Panc1 (cell line): Measurements from ENCODE around the gene HS2ST1. TPM values are rescaled to one million over a fixed set of nuclear protein-coding genes. Genes with fewer than 3 reads are reported as not detected.

Experiments
- ATAC-seq: fragments of 200-7000 bp; cut with Tn5 transposase; 2 replicates; pipeline ENCODE4 v1.9.1; 2020; ENCODE audit warnings: mild to moderate bottlenecking, moderate library complexity
- BruUV-seq: library from RNA; stranded (reverse); fragments of 400-500 nt; replicated peaks from 2 replicates; lab custom pipeline; 2021; lab: Mats Ljungman, UMichigan
- CTCF ChIA-PET: fragments of 300-600 bp; sonication (Branson Sonifier 250); formaldehyde crosslinking; loops from one replicate; lab custom pipeline; 2022; ENCODE audit warnings: antibody characterized with exemption; lab: Charles Lee
- POLR2A ChIA-PET: fragments of 300-600 bp; sonication (Branson Sonifier 250); formaldehyde crosslinking; loops from one replicate; lab custom pipeline; 2022; ENCODE audit warnings: antibody characterized with exemption; lab: Charles Lee
- DNase-seq: peaks from one replicate; pipeline ENCODE4 v3.0.0-alpha.2; 2010; ENCODE audit warnings: low read depth, low spot score
- H3K27ac ChIP-seq: 2 replicates; pipeline ENCODE4 v1.5.1; 2011; ENCODE audit warnings: mild to moderate bottlenecking, low read length, inconsistent platforms
- H3K27me3 ChIP-seq: fragments of 200-500 bp; sonication (Bioruptor generic); 2 replicates; pipeline ENCODE4 v1.6.0; 2014; ENCODE audit warnings: low read length, inconsistent platforms; ENCODE audit not compliant: control insufficient read depth, insufficient read depth
- H3K36me3 ChIP-seq: fragments of 200-500 bp; sonication (Bioruptor generic); 2 replicates; pipeline ENCODE4 v1.5.1; 2014; ENCODE audit warnings: inconsistent platforms, mild to moderate bottlenecking, low read length, moderate library complexity; ENCODE audit not compliant: control insufficient read depth, insufficient read depth
- H3K4me1 ChIP-seq: 2 replicates; pipeline ENCODE4 v1.5.1; 2011; ENCODE audit warnings: inconsistent platforms, mild to moderate bottlenecking, low read length, moderate library complexity; ENCODE audit not compliant: control insufficient read depth, insufficient read depth
- H3K4me3 ChIP-seq, 2 experiments: 2 replicates each; pipeline ENCODE4 v1.5.1; 2011 to 2012; ENCODE audit warnings: low read depth in 2 of 2, low read length in 2 of 2, mild to moderate bottlenecking in 2 of 2, inconsistent platforms in 1 of 2, moderate library complexity in 1 of 2
- H3K9me3 ChIP-seq: fragments of 200-500 bp; sonication (Bioruptor generic); 2 replicates; pipeline ENCODE4 v1.5.1; 2014; ENCODE audit warnings: low read depth, mild to moderate bottlenecking, inconsistent platforms, low read length, moderate library complexity; ENCODE audit not compliant: control insufficient read depth, insufficient read depth
- CTCF ChIP-seq: fragments of 450-650 bp; IDR thresholded peaks from 2 replicates; pipeline ENCODE4 v1.5.1; 2017; ENCODE audit warnings: mild to moderate bottlenecking
- POLR2AphosphoS5 ChIP-seq: IDR thresholded peaks from 2 replicates; pipeline ENCODE4 v1.6.1; 2012; ENCODE audit warnings: mild to moderate bottlenecking, low read depth, low read length, moderate library complexity
- REST ChIP-seq, 2 experiments: IDR thresholded peaks; 2 replicates each; pipeline ENCODE4 v1.6.1; 2011 to 2012; ENCODE audit warnings: low read depth in 2 of 2, control low read depth in 1 of 2, low read length in 1 of 2, mild to moderate bottlenecking in 1 of 2, moderate library complexity in 1 of 2; ENCODE audit not compliant: insufficient read depth in 1 of 2
- SIN3A ChIP-seq: IDR thresholded peaks from 2 replicates; pipeline ENCODE4 v1.6.1; 2012; ENCODE audit warnings: low read depth, mild to moderate bottlenecking, low read length, moderate library complexity, borderline replicate concordance; ENCODE audit not compliant: insufficient read depth
- TCF7L2 ChIP-seq: IDR thresholded peaks from 2 replicates; pipeline ENCODE4 v1.6.1; 2011; ENCODE audit warnings: mild to moderate bottlenecking, low read depth, low read length, inconsistent platforms
- in situ Hi-C: cut with HindIII; loops from 2 replicates; pipeline ENCODE4 v1.10.0; 2016; ENCODE audit warnings: low sequenced_read_pairs, low pct_unique_long_range_greater_than_20kb
- intact Hi-C: fragments of 100-400 bp; cut with micrococcal nuclease; formaldehyde crosslinking; loops from one replicate; pipeline ENCODE4 v1.10.0; 2022; ENCODE audit not compliant: unreplicated experiment
- total RNA-seq: library from RNA; stranded (reverse); gene quantifications from one replicate; pipeline ENCODE4 v1.2.1, GENCODE V29; 2021; ENCODE audit not compliant: unreplicated experiment

Gene HS2ST1
- total RNA-seq, 1 experiment from 2014 or later, result 81.0 TPM

DNA sequence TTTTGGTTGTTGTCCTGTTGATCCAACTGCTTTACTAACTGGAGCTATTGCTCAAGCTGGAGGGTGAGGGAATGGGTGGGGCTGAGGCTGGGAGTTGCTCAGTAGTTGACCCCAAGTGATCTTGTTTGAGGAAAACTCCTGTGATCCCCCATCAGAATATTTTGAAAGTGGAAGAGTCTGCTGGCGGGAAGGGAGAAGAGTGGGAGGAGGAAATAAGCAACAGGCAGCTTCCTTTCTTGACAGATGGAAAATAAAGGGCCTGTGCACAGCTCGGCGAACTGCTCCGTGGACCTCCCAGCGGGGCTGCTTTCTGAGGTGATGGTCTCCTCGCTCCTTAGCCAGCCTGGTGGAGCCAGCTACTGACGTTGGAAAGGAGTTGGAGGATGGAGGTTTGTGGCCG, 215.2 kb downstream of the HS2ST1 start:
- Histone ChIP-seq H3K27me3 (peaks cover 2% of the 10 kb centered on the region; the same call in 1 of the 2 replicates), H3K9me3 (no peaks in the 10 kb centered on the region), H3K4me1 (no peaks in the 10 kb centered on the region), H3K36me3 (no peaks in the 10 kb centered on the region), H3K27ac (no peak overlapping the region), H3K4me3 (no peak overlapping the region)
- no TSS peak for BruUV-seq
- ChIA-PET CTCF (interaction anchor here (0.6 kb wide), 2 partner anchors 34 to 88 kb away, joined by 3 to 9 read pairs; no protein-coding TSS in a partner anchor), POLR2A (interaction anchor here (0.6 kb wide), 1 partner anchor 317 kb away, joined by 4 read pairs; no protein-coding TSS in a partner anchor)
- intact Hi-C loops (loop anchor here (10.0 kb wide), 2 partner anchors 155 to 195 kb away; partner anchors contain the start of gene LMO4), in situ Hi-C loops (no loop called here)
- TF ChIP-seq REST (IDR thresholded peaks at IDR 0.05; ENCODE audit: insufficient read depth in 1 of 2, low read depth in 2 of 2, low read length in 1 of 2), result no peak
- no peak for TF ChIP-seq TCF7L2
- no peak for TF ChIP-seq POLR2AphosphoS5
- TF ChIP-seq CTCF, result no peak
- no peak for TF ChIP-seq SIN3A
- ATAC-seq, result no peak
- no peak for DNase-seq

DNA sequence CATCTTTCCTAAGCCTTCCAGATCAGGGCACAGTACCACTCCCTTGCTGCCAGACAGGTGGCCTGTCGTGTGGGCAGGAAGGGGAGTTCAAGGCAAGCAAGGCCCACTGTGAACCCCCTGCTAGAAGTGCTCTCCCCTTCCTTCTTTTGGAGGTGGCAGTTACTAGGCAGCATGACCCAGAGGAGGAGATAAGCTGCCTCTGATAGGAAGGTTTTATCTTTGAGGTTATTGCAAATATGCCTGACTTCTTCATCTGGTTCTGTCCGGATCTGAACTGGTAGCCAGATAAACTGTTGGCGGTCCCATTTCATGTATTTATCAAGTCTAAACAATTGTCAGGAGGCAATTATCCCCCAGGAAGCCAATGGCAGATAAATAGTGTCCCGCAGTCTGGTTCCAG, 216.0 kb downstream of the HS2ST1 start:
- no TSS peak for BruUV-seq
- no peak for TF ChIP-seq POLR2AphosphoS5
- no peak for TF ChIP-seq CTCF
- TF ChIP-seq SIN3A, result no peak
- no peak for TF ChIP-seq TCF7L2
- no peak for TF ChIP-seq REST (IDR thresholded peaks at IDR 0.05; ENCODE audit: insufficient read depth in 1 of 2, low read depth in 2 of 2, low read length in 1 of 2)
- ATAC-seq, result no peak
- Histone ChIP-seq H3K4me1 (no peaks in the 10 kb centered on the region), H3K27me3 (peaks cover 2% of the 10 kb centered on the region; the same call in 1 of the 2 replicates), H3K9me3 (no peaks in the 10 kb centered on the region), H3K4me3 (no peak overlapping the region), H3K36me3 (no peaks in the 10 kb centered on the region), H3K27ac (no peak overlapping the region)
- intact Hi-C loops (loop anchor here (10.0 kb wide), 2 partner anchors 154 to 194 kb away; partner anchors contain the start of gene LMO4), in situ Hi-C loops (no loop called here)
- ChIA-PET CTCF (no interaction called here), POLR2A (no interaction called here)
- no peak for DNase-seq
